Hippocampal formation (tissue), 2 donors: ENCODE results near the gene ZNF691.
"Not testable (repeated sequence)": the region's sequence is repeated elsewhere in the genome, so short reads cannot be mapped to it uniquely, and the experiment has no call there.

ENCODE experiments used
- DNase-seq, 2 donors: peaks; one replicate each; lab custom pipeline; 2025; lab: John Stamatoyannopoulos, UW

ZNF691 gene

DNA sequence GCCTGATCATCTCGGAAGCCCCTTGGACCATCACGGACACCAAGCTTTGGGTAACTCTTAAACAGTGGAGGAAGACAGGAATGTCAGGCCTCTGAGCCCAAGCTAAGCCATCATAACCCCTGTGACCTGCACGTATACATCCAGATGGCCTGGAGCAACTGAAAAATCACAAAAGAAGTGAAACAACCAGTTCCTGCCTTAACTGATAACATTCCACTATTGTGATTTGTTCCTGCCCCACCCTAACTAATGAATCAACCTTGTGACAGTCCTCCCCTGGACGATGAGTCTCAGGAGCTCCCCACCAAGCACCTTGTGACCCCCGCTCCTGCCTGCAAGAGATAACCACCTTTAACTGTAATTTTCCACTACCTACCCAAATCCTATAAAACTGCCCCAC is 13.0 kb downstream of the ZNF691 start:
- not testable (repeated sequence) for DNase-seq

DNA sequence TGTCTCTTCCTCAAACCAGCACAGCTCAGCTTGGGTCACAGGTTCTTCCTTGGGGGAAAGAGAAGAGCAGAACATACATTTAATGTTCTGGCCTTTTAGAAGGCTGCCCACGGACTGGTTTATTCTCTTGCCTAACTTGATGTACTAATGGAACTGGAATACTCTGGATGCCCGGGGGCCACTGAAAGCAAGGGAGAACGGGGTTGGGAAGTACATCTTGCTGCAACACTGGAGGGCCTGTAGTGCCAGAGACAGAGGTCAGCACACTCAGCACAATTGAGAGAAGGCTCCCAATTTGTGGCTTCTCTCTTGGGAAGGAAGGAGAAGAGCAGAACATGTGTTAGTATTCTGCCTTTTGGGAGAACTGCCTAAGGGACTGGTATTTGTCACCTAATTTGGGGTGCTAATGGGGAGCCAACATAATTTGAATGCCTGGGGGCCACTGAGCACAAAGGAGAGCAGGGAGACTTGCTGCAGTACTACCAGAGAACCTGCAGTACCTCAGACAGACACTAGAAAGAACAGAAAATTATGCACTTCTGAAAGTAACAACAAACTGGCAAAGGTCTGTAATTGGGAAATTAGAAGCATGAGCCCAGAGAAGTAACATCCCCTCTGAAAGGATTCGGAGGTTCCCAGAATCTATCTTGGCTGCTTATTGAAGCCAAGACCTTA is 14.1 kb downstream of the ZNF691 start:
- no peak for DNase-seq

DNA sequence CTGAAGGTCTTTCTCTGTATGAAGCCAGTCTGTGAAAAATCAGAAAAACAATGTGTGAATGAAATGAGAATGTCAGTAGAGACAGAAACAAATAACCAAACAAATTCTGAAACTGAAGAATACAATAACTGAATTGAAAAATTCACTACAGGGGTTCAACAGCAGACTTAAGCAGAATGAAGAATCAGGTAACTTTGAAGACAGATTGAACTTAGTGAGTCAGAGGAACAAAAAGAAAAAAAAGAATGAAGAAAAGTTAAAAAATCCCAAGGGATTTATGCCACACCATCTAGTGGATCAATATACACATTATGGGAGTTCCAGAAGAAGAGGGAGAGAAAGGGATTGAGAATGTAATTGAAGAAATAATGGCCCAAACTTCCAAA is 14.6 kb downstream of the ZNF691 start:
- no peak for DNase-seq

DNA sequence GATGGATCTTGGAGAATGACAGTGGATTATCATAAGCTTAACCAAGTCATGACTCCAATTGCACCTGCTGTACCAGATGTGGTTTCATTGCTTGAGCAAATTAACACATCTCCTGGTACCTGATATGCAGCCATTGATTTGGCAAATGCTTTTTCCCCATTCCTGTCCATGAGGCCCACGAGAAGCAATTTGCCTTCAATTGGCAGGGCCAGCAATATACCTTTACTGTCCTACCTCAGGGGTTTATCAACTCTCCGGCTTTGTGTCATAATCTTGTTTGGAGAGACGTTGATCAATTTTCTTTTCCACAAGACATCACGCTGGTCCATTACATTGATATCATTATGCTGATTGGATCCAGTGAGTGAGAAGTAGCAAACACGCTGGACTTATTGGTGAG is 20.1 kb downstream of the ZNF691 start:
- no peak for DNase-seq

DNA sequence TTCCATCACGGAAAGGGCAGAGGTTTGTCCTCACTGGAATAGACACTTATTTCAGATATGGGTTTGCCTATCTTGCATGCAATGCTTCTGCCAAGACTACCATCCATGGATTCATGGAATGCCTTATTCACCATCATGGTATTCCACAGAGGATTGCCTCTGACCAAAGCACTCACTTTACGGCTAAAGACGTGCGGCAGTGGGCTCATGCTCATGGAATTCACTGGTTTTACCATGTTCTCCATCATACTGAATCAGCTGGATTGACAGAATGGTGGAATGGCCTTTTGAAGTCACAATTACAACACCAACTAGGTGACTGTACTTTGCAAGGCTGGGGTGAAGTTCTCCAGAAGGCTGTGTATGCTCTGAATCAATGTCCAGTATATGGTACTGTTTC is 22.1 kb downstream of the ZNF691 start:
- not testable (repeated sequence) for DNase-seq

DNA sequence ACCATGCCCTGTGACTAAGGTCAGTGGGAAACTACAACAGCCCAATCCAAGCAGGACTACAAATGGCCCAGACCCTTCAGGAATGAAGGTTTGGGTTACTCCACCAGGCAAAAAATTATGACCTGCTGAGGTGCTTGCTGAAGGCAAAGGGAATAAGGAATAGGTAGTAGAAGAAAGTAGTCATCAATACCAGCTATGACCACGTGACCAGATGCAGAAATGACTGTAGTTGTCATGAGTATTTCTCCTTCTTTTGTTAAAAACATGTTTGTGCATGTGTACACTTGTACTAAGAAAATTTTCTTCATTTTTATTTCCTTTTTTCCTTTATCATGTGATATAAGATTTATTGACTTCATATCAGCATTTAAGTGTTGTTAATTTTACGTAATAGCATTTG is 22.8 kb downstream of the ZNF691 start:
- DNase-seq, result not testable (repeated sequence)

DNA sequence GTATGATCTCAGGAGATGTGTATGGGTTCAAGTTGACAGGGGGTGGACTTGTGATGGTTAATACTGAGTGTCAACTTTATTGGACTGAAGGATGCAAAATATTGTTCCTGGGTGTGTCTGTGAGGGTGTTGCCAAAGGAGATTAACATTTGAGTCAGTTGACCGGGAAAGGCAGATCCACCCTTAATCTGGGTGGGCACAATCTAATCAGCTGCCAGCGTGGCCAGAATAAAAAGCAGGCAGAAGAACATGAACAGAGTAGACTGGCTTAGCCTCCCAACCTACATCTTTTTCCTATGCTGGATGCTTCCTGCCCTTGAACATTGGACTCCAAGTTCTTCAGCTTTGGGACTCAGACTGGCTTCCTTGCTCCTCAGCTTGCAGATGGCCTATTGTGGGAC is 23.3 kb downstream of the ZNF691 start:
- not testable (repeated sequence) for DNase-seq

DNA sequence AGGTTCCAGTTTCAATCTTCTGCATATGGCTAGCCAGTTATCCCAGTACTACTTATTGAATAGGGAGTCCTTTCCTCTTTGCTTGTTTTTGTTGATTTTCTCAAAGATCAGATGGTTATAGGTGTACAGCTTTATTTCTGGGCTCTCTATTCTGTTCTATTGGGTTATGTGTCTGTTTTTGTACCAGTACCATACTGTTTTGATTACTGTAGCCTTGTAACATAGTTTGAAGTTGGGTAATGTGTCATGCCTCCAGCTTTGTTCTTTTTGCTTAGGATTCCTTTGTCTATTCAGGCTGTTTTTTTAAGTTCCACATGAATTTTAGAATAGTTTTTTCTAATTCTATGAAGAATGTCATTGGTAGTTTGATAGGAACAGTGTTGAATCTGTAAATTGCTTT is 26.7 kb downstream of the ZNF691 start:
- not testable (repeated sequence) for DNase-seq

DNA sequence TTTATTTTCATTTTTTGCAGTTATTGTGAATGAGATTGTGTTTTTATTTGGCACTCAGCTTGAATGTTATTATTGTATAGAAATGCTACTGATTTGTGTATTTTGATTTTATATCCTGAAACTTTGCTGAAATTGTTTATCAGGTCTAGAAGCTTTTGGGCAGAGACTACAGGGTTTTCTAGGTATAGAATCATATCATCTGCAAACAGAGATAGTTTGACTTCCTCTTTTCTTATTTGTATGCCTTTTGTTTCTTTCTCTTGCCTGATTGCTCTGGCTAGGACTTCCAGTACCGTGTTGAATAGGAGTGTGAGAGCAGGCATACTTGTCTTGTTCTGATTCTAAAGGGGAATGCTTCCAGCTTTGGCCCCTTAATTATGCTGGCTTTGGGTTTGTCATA is 27.3 kb downstream of the ZNF691 start:
- DNase-seq, result no peak

DNA sequence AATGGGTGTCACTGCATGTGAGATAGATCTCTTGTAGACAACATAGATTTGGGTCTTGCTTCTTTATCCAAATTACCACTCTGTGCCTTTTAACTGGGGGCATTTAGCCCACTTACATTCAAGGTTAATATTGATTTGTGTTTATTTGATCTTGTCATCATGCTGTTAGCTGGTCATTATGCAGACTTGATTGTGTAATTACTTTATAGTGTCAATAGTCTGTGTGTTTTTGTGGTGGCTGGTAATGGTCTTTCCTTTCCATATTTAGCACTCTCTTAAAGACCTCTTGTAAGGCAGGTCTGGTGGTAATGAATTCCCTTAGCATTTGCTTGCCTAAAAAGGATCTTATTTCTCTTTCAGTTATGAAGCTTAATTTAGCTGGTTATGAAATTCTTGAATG is 29.6 kb downstream of the ZNF691 start:
- DNase-seq, result no peak

DNA sequence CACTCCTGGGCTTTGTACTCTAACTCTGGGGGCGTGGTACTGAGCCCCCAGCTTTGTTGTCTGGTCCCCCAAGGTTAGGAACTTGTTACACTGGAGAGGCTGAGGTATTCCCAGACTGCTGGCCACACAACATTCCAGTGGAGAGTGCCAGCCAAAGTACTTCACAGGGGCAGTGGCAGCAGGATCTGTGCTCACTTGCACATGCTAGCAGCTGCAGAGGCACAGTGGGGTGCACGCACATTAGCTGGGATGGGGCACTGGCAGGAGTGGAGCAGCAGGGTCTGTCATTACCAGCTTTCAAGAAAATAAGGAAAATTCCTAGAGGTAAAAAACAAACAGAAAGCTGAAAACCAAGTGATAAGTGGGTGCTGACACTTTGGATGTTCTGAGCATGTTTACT is 31.0 kb downstream of the ZNF691 start:
- no peak for DNase-seq

DNA sequence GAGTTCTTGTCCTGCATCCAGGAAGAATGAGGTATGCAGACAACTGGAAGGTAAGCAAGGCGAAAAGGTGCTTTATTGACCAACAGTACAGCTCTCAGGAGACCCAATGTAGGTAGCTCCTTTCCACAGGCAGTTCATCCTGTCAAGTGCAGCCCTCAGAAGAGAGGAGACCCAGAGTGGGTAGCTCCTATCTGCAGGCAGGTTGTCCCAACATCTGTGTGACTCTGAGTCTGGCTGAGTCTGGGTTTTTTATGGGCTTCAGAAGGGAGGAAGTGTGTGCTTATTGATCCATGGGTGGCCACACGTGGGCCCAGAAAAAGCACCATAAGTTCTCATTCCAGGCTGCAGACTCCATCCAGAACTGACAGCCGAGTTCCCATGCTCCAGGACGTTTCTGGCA is 34.0 kb downstream of the ZNF691 start:
- DNase-seq, result no peak

DNA sequence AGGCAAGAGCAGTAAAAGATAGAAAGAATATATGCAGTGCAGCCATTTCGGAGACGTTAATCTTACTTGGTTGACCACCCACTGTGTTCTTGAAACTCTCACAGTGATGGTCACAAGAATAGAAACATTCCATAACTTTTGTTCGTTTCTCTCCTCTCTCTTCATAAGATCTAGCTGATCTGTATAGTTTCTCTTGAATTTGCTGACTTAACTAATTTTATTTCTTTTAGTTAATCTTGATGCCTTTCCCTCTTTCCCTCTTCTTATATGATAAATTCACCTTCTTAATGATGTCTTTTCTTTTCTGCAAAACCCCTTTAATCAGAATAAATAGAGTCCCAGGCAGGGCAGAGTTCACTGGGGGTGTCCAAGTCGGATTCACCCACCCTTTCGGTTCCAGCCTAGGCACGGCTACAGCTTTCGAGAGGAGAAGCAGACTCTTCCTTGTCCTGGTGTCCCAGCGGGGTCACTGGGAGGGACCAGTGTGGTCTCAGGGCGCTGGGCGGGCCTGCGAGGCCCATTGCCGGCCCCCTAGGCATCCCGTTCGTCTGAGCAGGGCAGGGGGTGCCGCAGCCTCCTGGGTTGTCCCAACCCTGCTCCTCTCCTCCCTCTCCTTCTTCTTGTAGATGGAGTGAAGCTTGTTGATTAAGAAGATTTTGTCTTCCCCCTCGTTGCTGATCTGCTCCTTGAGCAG is 39.8 kb downstream of the ZNF691 start:
- no peak for DNase-seq

DNA sequence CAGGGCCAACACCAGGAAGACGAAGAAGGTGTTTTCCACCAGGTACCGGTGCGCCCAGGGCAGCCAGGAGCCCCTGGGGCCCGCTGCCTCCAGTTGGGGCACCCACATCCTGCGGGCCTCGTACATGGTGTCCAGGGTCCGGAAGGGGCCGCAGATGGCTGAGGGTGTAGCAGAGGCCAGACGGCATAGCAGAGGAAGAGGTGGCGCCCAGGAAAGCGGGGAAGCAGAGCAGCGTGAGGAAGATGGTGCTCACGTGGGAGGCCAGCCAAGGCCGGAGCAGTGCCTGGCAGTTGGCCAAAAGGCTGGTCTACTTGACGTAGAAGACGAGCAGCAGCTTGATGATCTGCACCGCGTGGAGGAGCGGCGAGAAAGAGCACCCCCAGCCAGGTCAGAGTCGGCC is 40.4 kb downstream of the ZNF691 start:
- DNase-seq, result no peak

DNA sequence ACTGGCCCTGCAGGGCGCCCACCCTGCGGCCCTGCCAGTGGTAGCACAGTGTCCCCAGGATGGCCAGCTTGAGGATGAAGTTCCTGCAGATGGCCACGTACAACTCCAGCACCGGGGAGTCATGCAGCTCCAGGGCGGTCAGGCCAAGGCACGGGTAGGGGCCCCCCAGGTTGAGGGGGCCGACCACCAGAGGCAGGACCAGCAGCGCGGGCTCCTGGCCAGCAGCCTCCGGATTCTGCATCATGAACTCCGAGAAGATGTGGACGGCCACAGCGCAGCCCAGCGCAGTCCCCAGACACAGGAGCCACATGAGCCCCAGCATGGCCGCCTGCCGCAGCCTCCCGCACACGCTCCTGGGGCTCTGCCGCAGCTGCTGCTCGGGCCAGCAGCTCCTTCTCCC is 41.0 kb downstream of the ZNF691 start:
- no peak for DNase-seq

DNA sequence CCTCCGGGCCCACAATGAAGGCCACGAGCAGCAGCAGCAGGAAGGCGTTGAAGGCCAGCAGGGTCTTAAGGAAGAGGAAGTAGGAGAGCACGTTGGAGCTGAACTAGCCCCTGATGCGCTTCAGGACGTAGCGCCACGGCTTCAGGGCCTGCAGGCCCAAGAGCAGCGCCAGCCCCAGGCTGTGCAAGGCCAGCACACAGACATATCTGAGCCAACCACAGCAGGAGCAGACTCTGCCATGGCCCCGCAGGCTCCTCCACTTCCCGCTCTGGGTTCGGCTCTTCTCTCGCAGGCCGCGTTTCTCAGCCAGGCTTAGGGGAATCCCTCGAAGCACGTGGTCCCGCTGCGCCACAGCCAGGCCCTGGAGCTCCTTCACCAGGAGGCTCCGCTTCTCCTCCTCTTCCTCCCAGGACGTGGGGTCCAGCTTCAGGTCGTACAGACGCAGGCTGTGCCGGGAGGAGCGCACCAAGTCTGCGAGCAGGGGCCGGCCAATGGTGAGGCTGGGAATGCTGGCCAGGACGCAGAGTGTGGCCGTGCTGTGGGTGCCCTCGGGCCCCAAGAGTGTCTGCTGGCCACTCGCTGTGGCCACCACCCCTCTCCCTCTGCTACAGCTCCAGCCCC is 41.7 kb downstream of the ZNF691 start:
- DNase-seq, result no peak

DNA sequence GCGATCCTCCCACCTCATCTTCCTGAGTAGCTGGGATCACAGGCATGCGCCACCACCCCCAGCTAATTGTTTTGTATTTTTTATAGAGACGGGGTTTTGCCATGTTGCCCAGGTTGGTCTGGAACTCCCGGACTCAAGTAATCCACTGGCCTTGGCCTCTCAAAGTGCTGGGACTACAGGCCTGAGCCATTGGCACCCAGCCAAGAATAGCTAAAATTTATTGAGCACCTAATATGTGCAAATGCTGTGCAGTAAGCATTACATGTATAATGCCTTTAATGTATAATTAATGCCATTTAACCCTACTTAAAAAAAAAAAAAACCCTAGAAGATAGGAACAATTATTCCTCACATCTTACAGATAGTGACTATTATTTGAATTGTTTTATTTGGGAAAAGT is 42.9 kb downstream of the ZNF691 start:
- DNase-seq, result no peak

DNA sequence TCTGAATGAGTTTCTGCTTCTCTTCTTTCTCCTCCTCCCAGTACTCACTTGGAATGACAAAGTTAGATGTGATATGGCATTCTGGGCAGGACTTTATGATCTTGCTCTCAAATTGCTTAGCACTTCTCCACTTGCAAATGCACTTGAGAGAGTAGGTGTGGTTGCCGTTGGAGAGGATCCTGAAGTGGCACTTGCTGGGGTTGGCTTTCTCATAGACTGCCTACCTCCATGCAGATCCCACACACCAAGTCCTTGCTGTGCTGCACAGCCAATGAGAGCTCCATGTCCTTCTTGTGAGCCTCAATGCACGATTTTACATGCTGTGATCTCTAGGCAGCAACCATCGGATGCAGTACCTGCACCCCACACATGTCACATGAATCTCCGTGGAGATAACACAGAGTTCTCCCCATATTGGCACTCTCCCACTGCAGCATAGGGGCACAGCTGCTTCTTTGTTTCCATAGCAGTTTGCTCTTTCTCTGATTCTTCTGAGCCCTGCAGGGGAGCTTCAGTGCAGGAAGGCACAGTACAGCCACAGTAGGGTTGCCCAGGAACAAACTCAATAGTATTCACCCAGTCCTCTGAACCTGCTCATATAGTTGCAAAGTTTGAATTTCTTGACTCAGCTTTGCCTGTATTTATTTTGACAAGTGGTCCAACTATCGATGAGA is 45.2 kb downstream of the ZNF691 start:
- no peak for DNase-seq

DNA sequence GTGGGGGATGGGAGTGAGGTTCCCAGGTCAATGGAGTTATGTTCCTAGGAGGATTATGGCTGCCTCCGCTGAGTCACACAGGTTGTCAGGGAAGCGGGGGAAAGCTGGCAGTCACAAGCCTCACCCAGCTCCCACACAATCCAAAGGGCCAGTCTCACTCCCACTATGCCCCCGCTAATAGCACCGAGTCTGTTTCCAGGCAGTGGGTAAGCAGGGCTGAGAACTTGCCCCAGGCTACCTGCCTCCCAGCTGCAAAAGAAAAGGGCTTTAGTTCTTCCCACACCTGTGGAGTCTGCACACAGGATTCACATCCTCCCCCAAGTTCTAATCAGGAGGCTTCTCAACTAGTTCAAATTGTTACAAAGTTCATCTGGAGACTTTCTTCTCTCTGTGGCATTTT is 53.5 kb downstream of the ZNF691 start:
- not testable (repeated sequence) for DNase-seq
